SW 1271 (cell line): ENCODE measurements around the gene ANXA8.
"Not testable (repeated sequence)": the region's sequence is repeated elsewhere in the genome, so short reads cannot be mapped to it uniquely, and the experiment has no call there.

Experiments used
- DNase-seq, 2 experiments: peaks; one replicate each; lab custom pipeline; 2025; lab: John Stamatoyannopoulos, UW

Gene ANXA8

GRCh38 chr10:47462577-47463358, 21.1 kb downstream of the ANXA8 start:
- not testable (repeated sequence) for DNase-seq

GRCh38 chr10:47461261-47461687, 22.6 kb downstream of the ANXA8 start:
- peak in 1 of 2 experiments; percentile 14 for DNase-seq

GRCh38 chr10:47458466-47459154, 25.3 kb downstream of the ANXA8 start:
- no peak for DNase-seq

DNA sequence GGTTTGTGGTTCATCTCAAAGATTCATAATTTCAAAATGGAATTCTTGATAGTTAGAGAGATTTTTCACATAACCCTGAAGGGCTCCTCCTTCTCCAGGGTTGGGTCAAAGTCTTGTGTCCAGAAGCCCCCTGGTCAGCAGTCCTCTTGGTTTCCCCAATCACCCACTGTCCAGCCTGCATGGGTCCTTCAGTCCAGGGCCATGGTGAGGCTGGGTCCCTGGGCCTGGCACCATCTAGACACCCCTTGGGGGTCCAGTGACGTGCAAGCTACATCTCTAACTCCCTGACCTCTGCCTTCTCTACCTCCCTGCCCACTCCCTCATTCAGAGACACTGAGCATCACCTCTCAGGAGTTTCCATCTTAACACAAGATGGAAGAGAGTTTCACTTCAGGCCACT, 26.1 kb downstream of the ANXA8 start:
- no peak for DNase-seq

GRCh38 chr10:47457528-47457820, 26.4 kb downstream of the ANXA8 start:
- DNase-seq: no peak

- no peak for DNase-seq
These were observed 27.0 kb downstream of the ANXA8 start for GRCh38 chr10:47456794-47457527.

DNA sequence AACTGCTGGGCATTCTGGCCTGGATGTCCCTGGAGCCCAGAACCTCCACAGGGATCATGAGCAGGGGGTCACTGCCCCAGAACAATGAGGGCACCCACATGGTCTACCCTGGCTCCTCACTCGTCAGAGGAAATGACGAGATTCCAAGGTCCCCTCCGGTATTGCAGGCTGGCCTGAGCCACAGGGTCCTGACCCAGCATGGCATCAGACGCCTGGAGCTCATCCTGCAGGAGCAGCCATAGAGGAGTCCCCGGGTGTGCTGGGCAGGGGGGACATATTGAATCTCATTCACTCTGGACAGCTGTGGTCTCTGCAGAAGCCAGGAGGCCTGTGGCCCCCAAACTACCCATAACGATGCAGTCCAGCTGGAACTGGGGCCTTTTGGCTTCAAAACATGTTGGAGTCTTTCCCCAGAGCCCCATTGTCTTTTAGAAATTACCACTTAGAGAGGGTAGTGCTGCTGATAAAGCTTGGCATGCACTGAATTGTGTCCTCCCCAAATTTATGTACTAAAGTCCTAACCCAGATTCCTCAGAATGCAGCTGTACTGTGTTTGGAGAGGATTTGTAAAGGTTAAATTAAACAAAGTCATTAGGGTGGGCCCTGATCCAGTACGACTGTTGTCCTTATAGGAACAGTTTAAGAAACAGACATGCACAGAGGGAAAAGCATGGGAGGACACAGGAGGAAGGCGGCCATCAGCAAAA, 27.7 kb downstream of the ANXA8 start:
- no peak for DNase-seq

DNA sequence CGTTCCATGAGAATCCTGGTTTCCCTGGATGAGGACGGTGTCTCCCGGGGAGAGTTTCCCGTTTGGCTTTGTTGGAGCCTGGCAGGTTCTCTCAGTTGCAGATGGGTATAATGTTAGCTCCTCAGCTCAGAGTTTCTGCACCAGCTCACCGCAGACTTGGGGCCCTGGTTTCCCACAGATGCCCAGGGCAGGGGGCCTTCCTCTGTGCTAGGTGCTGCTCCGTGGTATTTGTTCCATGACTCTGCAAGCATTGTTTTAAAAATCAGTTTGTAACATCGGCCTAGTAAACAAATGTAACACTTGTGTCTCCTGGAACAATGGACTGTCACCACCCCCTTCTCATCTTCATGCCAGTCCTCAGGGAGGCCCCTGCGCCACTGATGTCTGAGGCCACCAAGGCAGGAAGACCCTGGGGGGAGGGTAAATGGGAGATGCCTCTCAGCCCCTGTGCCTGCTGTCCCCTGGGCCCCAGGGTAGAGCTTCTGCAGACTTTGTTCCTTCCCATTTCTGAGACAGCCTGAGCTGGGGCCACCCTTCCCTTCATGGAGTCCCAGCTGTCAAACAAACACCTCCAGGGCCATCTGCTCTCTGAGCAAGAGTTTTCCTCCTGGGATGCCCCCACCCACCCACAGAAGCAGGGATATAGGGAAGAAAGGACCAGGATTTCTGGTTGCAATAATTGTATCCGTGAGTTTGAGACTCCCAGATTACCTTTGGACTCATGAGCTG, 28.4 kb downstream of the ANXA8 start:
- DNase-seq: not testable (repeated sequence)

DNA sequence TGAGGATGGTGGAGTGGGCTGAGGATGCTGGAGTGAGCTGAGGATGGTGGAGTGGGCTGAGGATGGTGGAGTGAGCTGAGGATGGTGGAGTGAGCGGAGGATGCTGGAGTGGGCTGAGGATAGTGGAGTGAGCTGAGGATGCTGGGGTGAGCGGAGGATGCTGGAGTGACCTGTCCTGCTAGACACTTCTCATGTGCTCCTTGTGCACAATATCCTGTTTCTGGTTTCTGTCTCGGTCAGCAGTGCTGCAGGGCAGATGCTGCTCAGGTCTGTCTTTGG, 29.2 kb downstream of the ANXA8 start:
- no peak for DNase-seq

- no peak for DNase-seq
These were observed 29.7 kb downstream of the ANXA8 start for GRCh38 chr10:47454008-47454779.

DNA sequence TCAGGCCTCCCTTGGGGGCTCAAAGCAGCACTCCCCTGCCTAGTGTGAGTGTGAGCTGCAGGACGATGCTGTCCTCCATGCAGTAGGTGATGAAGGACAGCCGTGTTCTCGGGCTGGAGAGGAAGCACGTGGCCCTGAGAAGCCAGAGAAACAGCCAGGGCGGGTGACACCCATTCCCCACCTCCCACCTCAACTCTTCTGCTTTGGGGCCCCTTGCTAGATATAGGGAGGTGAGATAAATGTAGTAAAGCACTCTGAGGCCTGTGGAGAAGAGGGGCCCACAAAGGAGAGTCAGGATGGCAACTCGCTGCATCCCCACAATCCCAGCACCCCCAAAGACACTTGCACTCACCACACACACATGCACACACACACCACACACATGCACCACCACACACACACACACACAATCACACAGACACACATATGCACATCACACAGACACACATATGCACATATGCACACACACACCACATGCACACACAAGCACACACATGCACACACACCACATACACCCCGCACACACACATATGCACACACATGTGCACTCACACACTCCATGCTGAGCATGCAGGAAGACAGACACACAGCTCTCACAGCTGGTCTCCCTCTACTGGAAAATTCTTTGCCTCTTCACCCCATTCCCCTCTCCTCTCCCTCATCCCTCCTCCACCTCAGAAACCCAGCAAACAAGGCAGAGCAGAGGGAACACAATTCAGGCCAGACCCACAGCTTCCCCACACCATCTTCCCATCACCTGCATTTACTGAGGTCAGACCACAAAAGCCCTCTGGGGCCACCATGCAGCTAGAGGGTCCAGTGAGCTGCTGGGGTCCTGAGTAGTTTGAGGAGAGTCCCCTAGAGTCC, 30.5 kb downstream of the ANXA8 start:
- DNase-seq: no peak

- DNase-seq: no peak
These were observed 31.3 kb downstream of the ANXA8 start for GRCh38 chr10:47452495-47453140.

DNA sequence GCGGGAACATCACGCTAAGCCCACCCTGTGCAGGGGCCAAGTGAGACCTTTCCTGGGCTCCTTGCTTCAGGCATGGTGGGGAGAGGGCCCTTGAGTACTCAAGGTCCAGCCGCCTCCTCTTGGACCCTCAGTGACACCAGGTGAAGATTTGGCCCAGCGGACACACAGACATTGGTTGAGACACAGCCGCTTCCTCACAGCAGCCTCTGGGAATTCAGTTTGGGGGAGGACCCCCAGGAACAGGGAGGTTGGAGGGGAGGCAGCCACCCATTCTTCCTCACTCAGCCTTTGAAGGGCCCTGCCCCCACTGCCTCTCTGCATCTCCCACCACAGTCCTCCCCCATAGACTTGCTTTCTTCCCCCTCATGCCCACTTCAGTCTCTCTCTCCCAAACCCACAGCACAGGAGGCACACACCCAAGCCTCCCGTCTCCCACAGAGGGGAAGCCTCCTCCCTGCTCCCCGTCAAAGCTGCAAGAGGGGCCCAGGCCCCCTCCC, 31.9 kb downstream of the ANXA8 start:
- no peak for DNase-seq

DNA sequence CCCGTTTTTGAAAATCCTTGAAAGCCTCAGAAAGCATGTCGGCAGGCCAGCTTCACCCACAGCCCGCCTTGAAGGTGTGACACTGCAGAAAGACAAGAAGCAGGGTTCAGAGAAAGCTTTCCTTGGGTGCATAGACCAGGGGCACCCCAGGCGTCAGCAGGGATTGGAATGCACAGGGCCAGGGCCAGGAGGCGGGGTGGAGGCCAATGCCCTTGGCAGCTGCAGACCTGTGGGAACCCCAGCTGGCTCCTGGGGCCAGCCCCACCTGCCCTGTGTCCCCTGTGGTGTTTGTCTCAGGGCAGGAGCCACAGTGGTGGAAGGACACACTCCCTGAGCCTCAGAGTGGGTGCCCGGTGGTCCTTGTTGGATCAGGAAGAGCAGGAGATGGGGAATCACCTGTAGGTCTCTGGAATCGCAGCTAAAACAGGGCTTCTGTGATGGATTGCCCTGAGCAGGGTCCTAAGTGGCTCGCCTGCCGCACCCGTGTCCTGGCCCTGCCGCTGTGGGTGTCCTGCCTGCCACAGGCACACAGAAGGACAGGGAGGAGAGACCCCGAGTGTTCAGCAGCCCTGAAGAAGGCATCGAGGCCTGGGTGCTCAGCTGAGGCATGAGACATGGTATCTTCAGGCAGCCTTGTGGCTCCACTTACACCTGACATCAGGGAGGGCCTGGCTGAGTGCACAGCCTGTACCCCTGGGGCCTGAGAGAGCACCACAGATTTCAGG, 32.5 kb downstream of the ANXA8 start:
- no peak for DNase-seq

- DNase-seq: no peak
These were observed 33.5 kb downstream of the ANXA8 start for GRCh38 chr10:47450442-47450841.

DNA sequence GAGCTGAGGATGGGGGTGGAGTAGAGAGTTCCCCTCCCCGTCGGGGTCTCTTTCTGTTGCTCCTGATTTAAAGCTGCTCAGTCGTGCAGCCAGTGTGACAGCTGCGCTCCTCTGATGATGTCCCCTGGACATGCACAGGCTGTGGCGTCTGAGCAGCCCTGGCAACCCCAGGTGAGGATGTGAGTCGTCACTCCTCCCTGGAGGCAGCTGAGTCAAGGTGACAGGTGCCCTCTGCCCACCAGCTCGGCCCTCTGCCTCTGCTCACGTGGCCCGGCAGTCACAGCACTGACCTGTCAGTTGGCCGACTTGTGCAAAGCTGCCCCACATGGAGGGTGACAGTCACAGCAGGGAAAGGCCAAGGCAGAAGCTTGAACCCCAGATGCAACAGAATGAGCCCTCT, 33.9 kb downstream of the ANXA8 start:
- DNase-seq: no peak

DNA sequence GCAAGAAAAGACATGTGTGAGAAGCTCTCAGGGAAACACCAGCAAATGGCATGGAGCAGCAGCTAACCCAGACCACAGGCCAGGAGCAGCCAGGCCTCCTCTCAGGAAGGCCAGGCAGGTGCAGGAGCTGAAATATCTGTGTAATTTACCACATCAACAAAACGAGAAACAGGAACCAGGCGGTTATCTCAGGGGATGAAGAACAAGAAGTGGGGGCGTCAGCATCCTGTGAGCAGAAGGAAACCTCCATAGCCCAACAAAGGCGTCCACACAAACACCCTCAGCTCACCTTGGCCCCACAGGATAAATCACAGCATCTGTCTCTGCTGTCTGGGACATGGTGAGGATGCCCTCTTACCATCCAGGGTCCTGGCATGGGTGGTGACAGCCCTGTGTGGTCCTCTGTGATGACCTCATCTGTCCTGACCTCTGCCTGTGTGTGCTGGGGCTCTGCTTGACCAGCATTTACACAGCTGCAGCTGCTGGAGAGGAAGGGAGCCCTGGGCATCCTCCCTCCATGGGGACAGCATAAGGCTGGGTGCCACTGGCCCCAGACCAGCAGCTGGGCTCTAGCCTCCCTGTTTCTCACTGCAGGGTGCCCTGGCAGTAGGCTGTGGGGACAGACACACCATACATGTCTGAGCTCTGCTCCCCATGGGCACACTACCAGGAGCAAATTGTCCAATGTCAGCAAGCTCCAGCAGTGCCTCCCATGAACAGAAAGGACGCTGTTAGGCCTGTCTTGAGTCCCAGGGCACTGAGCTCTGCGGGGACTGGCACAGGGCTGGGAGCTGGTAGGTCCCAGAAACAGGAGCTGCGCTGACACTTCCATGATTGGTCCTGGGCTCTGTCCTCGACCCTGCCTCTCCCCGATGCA, 34.6 kb downstream of the ANXA8 start:
- DNase-seq: no peak

GRCh38 chr10:47447705-47448104, 36.2 kb downstream of the ANXA8 start:
- DNase-seq: no peak
